ENCODE data around the gene FSHR. TPM values are rescaled to one million over a fixed set of nuclear protein-coding genes. Genes with fewer than 3 reads are reported as not detected.

Gene FSHR
- total and polyA plus RNA-seq, 12 donors = 0.06 to 0.42 TPM; not detected in 10

DNA sequence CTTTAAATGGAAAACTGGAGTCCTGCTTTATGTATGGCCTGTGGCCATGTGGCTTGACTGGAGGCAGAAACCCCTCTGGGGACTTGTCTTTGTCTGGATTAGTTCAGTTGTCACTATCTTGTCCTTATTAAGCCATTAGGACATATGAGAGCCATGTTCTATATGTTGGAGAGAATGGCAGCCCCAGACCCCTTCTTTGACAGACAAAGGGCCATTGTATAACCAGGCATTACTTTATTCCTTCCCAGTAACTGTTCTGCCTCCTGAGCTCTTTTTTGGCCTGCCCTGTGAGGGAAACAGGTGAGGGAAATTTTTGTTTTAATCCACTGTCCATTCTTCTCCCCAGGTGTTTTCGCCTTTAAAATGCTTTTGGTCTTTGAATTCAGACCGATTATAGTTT, 43.3 kb downstream of the FSHR start:
- no peaks in the 10 kb centered on the region for H3K36me3 ChIP-seq (replicated peaks in 1 of 2)
- H3K27ac ChIP-seq = no peak overlapping the region
- no peaks in the 10 kb centered on the region for H3K27me3 ChIP-seq
- H3K9me3 ChIP-seq (replicated peaks in 1 of 3) = no peaks in the 10 kb centered on the region
- intact Hi-C loops (cut with DNase I) = no loop called here
- H3K4me1 ChIP-seq (replicated peaks in 1 of 2) = no peaks in the 10 kb centered on the region
- WGBS, 4 donors = 59 to 84% (median 69%) methylated on average over 2 of the region's 2 CpGs
- DNase-seq = no peak
- no peak overlapping the region for H3K4me3 ChIP-seq
- TF ChIP-seq CTCF (IDR thresholded peaks at IDR 0.05) (no peak), POLR2A (IDR thresholded peaks at IDR 0.05) (no peak)

- H3K36me3 ChIP-seq (replicated peaks in 1 of 2) = no peaks in the 10 kb centered on the region
- H3K27ac ChIP-seq = no peak overlapping the region
- no peak for DNase-seq
- TF ChIP-seq POLR2A (IDR thresholded peaks at IDR 0.05) (no peak), CTCF (IDR thresholded peaks at IDR 0.05) (no peak)
- no peak overlapping the region for H3K4me3 ChIP-seq
- H3K27me3 ChIP-seq = no peaks in the 10 kb centered on the region
- WGBS, 4 donors = 69 to 79% (median 70%) methylated on average over 1 of the region's 1 CpG
- H3K9me3 ChIP-seq (replicated peaks in 1 of 3) = no peaks in the 10 kb centered on the region
- no peaks in the 10 kb centered on the region for H3K4me1 ChIP-seq (replicated peaks in 1 of 2)
- intact Hi-C loops (cut with DNase I) = no loop called here
These were observed 43.7 kb downstream of the FSHR start for GRCh38 chr2:49110571-49110970.

DNA sequence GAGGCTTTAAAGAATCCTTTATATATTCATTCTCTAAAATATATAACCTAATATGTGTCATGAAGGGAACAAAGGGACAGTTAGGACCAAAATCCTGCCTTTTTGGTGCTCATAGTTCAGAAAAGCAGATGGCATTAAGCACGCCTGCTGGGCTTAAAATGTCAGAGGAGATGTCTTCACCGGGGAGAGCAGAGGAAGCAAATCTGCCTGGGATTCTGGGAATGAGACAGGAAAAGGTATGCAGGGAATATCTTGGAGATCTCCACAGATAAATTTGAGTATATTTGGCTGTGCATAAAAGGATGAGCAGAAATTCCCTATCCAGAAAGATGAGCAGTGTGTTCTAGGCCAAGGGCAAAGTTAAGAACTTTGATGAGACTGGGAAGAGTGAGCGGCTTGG, 45.5 kb downstream of the FSHR start:
- H3K27me3 ChIP-seq = no peaks in the 10 kb centered on the region
- no peaks in the 10 kb centered on the region for H3K4me1 ChIP-seq (replicated peaks in 1 of 2)
- DNase-seq = no peak
- 68 to 80% (median 70%) methylated on average over 3 of the region's 3 CpGs for WGBS, 4 donors
- intact Hi-C loops (cut with DNase I) = no loop called here
- no peak overlapping the region for H3K27ac ChIP-seq
- no peaks in the 10 kb centered on the region for H3K36me3 ChIP-seq (replicated peaks in 1 of 2)
- H3K9me3 ChIP-seq (replicated peaks in 1 of 3) = no peaks in the 10 kb centered on the region
- TF ChIP-seq CTCF (IDR thresholded peaks at IDR 0.05) (no peak), POLR2A (IDR thresholded peaks at IDR 0.05) (no peak)
- no peak overlapping the region for H3K4me3 ChIP-seq

GRCh38 chr2:49108436-49108835, 45.9 kb downstream of the FSHR start:
- H3K4me1 ChIP-seq (replicated peaks in 1 of 2) = no peaks in the 10 kb centered on the region
- no peaks in the 10 kb centered on the region for H3K9me3 ChIP-seq (replicated peaks in 1 of 3)
- H3K4me3 ChIP-seq = no peak overlapping the region
- H3K36me3 ChIP-seq (replicated peaks in 1 of 2) = no peaks in the 10 kb centered on the region
- intact Hi-C loops (cut with DNase I) = no loop called here
- 43 to 58% (median 49%) methylated on average over 3 of the region's 3 CpGs for WGBS, 4 donors
- no peaks in the 10 kb centered on the region for H3K27me3 ChIP-seq
- DNase-seq = no peak
- no peak overlapping the region for H3K27ac ChIP-seq
- TF ChIP-seq POLR2A (IDR thresholded peaks at IDR 0.05) (no peak), CTCF (IDR thresholded peaks at IDR 0.05) (no peak)

Data from adrenal gland (tissue), 12 donors.